GM21576 (cell line): Measurements from ENCODE around the gene MRTFA.
"Not testable (repeated sequence)": the region's sequence is repeated elsewhere in the genome, so short reads cannot be mapped to it uniquely, and the experiment has no call there.

Experiments
- ATAC-seq: cut with Tn5 transposase; IDR thresholded peaks from one replicate; pipeline ENCODE4 v1.9.1; 2021; ENCODE audit warnings: mild to moderate bottlenecking, moderate library complexity; ENCODE audit not compliant: unreplicated experiment

The MRTFA gene

DNA sequence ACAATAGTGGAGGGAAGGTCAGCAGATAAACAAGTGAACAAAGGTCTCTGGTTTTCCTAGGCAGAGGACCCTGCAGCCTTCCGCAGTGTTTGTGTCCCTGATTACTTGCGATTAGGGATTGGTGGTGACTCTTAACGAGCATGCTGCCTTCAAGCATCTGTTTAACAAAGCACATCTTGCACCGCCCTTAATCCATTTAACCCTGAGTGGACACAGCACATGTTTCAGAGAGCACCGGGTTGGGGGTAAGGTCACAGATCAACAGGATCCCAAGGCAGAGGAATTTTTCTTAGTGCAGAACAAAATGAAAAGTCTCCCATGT is 136.1 kb downstream of the MRTFA start:
- not testable (repeated sequence) for ATAC-seq

DNA sequence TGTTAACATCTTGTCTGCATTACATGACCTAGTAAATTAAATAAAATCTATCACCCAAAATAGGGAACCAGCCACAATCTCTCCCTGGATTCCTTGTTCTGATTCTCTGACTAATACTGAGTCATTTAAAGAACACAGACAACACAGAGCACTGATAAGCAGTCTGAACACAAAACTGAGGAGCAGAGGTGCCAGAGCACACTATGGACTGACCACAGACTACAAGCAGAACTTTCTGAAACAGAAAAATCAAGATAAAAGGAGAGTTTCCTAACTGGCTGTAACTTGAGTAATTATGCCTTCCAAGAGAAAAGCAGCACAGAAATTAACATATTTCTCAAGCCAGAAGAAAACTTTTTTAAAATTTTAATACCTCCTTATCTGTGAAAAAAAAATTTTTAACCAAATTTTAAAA is 137.3 kb downstream of the MRTFA start:
- ATAC-seq = no peak

DNA sequence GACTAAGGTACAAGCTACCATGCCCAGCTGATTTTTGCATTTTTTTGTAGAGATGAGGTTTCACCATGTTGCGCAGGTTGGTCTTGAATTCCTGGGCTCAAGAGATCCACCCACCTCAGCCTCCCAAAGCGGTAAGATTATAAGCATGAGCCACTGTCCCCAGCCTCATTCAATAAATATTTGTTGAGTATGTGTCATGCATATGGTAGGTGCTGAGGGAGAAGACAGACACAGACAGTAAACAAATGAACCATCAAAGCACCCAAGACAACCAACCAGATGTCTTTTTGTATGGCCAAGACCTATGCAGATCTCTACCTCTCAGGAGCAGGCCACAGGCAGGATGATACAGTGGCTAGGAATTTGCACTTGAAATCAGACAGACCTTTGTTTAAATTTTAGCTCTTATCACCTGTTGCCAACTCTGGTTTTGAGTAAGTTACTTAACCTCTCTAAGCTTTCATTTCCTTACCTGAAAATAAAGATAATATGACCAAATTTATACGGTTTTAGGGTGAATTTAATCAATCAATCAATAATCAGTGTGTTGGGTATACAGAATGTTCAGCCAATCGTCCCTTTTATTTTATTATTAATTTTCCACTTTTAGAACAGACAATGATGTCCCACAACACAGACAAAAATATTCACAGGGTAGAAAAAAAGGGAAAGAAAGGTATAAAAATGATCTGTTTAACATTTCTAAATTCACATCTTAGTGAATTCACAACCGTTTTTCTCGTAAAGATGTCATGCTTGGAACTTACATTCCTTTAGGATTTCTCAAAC is 137.9 kb downstream of the MRTFA start:
- ATAC-seq = no peak

DNA sequence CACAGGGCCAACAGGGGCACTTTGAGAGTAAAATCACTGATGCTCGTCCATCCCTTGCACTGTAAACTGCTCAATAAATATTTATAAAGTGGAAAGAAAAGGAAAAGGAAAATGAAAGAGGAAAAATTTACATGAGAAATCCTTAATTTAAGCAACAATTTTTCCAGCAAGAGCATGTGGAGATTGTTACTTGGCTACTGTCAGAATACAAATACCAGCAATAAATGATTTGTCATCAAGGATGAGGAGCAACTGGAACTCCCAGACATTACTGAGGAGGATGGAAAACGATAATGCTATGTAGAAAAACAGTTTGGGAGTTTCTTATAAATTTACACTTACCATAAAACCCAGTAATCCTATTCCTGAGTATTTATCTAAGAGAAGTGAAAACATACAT is 143.1 kb downstream of the MRTFA start:
- no peak for ATAC-seq

DNA sequence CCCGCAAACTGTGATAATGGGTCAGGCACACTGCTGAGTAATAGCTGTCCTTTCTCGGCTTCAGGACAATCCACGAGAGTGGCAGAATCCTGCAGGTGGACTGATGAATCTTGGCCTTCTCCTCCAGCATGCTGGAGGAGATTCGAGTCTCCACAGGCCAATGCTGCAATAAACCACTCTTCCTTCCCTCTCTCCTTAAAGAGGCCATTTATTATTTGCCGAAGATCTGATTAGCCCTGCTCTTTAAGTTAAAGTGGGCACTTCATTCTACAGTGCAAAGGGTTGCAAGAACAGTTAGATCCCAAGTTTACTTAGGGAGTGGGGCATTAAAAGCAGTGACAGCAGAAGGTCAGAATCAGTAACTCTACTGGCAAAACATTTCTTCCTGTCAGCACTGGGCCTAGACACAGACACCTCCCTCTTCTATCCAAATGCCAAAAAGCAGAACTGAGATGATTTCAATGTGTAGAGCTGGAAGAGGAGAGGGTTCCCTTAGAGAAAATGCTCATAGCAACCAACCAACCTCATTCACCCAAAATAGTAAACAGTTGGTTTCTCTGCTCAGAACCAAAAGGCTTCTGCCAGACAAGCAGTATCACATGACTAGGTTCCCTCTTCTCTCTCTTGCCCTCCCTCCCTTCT is 144.4 kb downstream of the MRTFA start:
- peak; percentile 80 for ATAC-seq

DNA sequence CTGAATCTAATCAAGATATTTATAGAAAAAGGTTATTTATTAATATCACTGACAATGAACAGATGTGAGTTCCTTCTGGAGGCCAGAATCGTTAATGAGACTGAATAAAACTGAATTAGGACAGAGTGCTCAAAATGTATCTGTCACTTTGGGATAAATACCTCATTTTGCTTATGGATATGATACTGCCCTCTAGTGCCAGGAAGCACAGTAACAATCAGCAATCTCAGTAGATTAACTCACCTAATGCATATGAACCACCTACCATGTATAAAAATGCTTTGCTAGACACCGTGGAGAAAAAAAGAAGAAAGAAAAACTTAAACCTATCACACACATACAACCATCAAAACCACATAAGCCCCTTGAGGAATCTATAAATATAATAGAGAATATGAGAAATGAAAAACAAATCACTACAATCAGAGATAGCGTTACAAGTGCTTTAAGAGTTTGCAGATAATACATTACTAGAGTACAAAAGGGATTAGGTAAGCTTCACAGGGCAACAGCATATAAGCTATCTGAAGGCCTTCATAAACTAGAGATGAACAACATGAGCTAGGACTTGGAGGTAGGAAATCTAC is 148.8 kb downstream of the MRTFA start:
- no peak for ATAC-seq

DNA sequence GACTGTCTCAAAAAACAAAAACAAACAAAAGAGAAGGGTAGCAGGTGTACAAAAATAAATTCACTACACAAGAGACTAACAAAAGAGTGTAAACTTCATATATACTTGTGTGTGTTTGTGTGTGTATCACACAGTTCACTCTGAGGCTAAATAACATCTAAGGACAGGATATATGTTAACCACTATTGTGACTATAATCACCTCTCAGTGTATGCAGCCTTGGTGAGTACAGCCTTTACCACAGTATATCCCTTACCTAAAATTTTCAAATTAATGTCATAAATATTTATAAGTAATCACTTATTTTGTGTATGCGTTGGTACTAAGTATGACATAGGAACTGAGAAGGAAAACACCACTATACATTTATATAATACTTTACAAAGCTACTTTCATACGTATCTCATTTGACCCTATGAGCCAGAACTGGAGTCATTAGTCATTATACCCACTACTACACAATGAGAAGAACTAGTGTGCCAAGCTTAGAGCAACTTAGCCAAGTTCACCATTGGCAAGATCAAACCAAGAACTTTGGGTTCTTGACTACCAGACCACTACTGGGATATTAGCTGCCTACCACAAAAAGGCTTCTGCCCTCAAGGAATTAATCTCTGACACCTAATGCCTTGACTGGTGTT is 149.4 kb downstream of the MRTFA start:
- no peak for ATAC-seq

DNA sequence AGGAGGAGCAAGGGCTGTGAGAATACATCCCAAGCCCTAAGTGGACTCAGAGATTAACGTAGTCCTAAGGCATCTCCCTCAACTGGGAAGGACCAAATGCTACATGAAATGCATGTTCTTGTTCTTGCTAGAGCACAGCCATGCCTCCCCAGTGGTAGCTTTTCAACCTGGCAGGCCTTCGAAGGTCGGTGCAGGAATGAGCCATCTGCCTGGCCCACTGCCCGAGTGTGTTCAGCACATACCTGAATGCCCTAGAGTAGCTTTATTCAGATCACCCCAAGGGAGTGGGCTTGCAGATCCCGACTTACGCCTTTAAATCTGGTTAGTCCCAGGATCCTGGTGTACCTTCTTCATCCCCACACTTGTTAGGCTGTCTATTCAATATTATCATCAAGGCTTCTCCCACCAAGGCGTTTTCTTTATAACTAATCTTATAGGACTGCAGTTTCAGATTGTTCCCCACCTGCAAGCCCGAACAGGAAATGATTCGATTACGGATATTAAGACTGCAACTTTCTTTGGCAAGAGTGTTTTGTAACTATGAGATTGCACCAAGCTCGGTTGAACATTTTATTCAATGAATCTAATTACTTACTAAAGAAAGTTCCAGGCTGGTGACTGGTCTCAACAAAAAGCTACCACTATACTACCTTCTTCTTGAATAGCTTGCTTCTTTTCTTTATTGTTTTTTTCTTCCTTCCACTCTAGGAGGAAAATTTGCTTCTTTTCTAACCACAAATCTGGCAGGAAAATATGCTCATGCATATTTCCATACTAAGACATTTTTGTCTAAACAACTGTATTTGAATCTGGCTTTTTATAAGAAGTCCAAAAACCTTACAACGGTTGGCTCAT is 150.5 kb downstream of the MRTFA start:
- no peak for ATAC-seq

DNA sequence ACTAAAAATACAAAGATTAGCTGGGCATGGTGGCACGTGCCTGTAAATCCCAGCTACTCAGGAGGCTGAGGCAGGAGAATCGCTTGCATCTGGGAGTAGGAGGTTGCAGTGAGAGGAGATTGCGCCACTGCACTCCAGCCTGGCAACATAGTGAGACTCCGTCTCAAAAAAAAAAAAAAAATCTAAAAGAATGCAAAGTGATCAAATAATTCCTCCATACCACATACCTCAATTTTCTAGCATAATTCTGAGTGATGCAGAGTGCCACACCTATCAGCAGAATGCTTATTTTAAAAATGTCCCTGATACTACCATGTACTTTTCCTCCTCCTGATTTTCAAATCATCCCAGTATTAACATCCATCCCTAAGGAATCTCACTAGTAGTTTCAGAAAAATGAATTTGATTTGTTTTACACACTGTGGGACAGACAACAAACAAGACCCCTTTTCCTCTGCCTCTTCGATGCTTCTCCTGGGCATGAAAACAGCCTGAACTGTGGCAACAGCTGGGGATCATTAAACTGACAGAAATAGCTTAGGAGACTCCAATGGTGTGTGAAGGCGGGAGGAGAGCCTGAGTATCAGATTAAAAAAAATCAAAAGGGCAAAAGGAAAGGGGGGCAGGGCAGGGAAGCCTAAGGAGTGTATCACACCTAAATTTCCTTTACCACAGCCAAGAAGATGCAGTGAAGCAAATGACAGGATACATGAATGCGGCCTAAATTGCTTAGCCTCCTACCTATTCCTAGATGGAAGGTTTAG is 151.4 kb downstream of the MRTFA start:
- no peak for ATAC-seq

DNA sequence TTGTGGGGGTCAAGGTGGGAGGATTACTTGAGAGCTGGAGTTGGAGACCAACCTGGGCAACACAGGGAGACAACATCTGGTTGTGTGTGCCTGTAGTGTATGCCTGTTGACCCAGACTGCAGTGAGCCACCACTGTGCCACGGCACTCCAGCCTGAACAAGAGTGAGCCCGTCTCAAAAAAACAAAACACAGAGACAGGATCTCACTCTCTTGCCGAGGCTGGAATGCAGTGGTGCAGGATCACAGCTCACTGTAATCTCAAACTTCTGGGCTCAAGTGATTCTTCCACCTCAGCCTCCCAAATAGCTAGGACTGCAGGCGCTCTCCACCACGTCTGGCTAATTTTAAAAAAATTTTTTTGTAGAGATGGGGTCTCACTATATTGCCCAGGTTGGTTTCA is 153.6 kb downstream of the MRTFA start:
- no peak for ATAC-seq

DNA sequence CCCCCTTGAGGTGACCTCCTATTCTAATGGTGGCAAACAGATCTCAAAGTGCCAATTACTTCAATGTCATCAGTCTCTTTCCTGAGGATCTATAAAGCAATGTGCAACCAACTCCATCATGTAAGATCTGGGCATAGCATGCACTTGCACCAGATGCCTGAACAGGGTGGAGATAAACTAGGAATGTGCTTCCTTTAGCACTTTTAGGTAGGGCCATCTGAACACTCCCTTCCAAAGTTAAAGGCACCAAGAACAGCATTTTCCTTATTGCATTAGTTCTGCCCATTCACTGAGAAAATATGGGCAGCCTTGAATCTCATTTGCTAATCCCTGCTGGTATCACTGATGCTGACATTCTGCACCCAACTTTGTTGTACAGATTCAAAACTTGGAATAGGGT is 154.1 kb downstream of the MRTFA start:
- no peak for ATAC-seq

DNA sequence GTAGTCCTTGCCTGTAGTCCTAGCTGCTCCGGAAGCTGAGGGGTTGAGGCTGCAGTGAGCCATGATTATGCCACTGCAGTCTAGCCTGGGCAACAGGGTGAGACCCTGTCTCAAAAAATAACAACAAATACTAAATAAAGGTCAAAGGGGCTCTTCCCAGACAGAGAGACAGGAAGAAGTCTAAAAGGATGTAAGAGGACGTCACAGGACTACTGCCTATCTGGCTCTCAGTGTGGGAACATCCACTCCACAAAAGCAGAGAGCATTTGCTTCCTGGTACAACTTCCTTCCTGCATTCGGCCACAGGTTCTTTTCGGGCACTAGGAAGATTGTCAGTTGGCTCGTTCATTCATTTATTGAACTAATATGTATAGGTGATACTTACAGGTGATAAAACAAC is 155.5 kb downstream of the MRTFA start:
- ATAC-seq = no peak

DNA sequence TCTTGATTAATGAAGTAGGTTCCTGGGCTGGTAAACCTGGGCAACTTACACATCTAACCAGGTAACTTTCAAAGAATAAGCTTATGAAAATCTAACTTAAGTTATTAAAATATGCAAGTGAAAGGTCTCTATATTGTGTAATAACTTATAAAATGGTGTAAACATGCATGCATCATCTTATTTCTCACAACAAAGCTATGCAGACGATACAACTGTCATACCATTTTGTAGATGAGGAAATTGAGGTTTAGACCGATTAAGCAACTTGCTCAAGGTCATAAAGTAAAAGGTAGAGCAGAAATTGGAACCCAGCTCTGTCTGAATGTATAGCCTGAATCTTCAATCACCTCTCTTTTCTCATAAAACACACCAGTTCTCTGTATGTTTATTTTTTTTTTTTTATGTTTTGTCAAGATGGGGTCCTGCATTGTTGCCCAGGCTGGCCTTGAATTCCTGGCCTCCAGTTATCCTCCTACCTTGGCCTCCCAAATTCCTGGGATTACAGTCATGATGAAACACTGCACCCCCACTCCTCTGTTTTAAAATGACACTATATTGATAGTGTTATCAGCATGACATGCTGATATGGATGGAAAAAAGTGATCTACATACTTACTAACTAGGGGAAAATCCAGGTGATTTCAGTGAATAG is 156.5 kb downstream of the MRTFA start:
- no peak for ATAC-seq

DNA sequence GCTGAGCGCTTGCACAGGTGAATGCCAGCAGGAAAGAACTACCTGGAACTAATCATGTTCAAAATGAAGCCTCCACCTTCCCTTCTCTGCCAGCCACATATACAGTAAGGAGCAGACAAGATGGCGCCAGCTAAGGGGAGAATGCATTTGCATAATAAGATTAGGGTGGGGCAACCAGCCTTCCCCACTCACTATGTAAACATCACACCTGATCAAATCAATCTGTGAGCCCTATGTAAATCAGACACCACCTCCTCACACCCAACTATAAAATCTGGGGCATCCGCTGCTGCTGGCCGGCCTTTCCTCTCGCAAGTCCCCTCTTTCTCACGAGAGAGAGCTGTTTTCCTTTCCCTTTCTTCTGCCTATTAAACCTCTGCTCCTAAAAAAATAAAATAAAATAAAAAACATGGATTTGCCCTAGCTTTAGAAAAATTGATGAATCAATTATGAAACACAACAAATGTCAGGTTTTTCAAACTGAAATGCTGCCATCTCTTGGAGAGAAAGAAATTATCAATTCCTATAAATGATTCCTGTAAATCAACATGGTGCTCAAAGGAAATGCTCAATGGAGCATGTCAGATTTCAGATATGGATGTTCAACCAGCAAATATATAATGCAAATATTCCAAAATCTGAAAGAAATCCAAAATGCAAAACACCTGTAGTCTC is 157.3 kb downstream of the MRTFA start:
- ATAC-seq = no peak

DNA sequence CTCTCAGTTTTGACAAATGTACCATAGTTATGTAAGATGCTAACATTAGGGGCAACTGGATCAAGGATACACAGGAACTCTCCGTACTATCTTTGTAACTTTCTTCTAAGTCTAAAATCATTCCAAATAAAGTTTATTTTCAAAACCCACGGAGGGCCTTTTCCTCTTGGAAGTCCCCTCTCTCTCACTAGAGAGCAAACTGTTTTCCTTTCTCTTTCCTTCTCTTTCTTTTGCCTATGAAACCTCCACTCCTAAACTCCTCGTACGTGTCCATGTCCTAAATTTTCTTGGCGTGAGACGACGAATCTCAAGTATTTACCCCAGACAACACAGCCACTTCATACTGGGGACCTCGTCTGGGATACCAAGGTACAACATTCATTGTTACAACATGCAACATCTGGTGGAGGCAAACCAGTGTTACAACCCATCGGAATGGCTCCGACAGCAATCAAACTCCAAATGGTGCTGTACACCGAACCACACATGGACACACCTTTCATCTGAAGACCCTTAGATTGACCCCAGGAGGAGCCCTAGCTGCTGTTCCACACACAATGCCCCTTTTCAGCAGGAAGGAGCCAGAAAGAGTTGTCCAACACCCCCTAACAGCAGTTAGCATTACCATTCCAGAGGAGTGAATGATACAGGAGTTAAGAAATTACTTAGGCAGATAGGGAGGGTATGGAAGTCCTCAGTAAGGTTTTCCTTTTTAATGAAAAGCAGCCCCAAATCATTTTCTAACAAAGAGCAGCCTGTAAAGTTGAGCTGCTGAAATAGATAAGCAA is 158.0 kb downstream of the MRTFA start:
- no peak for ATAC-seq

DNA sequence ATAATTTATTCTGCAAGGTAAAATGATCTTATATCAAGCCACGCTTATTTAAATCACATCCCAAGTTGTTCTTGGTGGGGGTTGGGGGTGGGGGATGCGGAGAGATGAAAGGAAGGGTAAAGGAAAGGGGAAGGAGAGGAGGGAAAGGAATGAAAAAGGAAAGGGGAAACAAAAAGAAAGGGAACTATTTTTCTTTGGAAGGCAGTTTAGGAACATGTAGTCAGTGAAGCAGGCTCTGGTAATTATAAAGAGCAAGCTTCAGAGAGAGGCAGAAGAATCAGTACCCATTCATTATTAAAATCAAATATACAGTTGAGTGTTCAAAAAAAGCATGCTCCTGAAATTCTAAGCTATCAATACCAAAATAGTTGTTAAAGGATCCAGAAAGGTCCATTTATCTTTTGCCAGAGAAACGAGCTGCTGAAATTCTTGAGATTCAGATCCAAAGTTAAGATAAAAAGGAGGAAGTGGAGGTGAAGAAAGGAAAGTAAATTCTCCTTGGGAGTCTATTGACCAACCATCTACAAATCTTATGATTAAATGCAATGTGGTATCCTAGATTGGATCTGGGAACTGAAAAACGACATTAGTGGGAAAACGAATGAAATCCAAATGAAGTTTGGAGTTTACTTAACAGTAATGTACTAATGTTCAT is 158.7 kb downstream of the MRTFA start:
- no peak for ATAC-seq

DNA sequence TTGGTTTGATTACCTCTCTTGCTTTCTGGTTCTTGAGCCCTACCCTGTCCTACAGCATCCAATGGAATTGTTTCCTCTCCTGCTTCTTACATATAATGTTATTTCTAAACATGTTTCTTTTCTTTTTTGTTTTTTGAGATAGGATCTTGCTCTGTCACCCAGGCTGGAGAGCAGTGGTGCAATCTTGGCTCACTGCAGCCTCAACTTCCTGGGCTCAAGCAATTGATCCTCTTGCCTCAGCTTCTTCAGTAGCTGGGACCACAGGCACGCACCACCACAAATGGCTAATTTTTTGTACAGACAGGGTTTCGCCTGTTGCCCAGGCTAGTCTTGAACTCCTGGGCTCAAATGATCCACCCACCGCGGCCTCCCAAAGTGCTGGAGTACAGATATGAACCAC is 160.2 kb downstream of the MRTFA start:
- no peak for ATAC-seq

DNA sequence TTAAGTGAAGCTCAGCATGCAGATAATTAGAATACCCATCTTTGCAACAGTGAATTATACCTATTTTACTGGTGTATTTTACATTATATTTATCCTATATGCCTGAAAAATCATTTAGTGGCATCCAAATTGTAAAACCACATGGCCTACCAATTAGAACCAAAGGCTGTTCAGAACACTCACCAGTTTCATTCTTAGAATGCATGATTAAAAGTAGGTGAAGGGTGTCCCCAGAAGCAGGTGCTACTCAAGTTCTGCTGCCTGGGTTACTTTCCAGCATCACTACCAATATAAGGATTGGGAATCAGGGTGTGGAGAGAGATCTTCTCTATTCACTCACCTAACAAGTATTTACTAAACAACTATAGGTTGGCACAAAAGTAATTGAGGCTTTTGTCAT is 162.8 kb downstream of the MRTFA start:
- no peak for ATAC-seq
